WTC11 (cell line): ENCODE results near the gene ZNF888. TPM values are rescaled to one million over a fixed set of nuclear protein-coding genes. Genes with fewer than 3 reads are reported as not detected.
A peak's percentile ranks its signal among the peaks of the same experiment; 100 is the strongest.
"Not testable (repeated sequence)": the region's sequence is repeated elsewhere in the genome, so short reads cannot be mapped to it uniquely, and the experiment has no call there.

Experiments used
- ATAC-seq: fragments of 200-7000 bp; cut with Tn5 transposase; 2 replicates; pipeline ENCODE4 v1.10.0; 2021; ENCODE audit warnings: mild to moderate bottlenecking, moderate library complexity
- CTCF ChIA-PET: fragments of 300-600 bp; sonication (Branson Sonifier 250); formaldehyde crosslinking; loops from one replicate; lab custom pipeline; 2021; ENCODE audit warnings: antibody characterized with exemption; lab: Charles Lee
- POLR2A ChIA-PET: fragments of 350-600 bp; sonication (Branson Sonifier 250); formaldehyde crosslinking; loops from one replicate; lab custom pipeline; 2021; ENCODE audit warnings: antibody characterized with exemption; lab: Charles Lee
- DNase-seq: peaks from one replicate; pipeline ENCODE4 v3.0.0; 2021; ENCODE audit warnings: low spot score
- H3K27ac Mint-ChIP-seq: 2 replicates; pipeline ENCODE4 v1.8.0; 2021; ENCODE audit warnings: mixed read lengths
- H3K27me3 Mint-ChIP-seq: 2 replicates; pipeline ENCODE4 v1.8.0; 2021; ENCODE audit warnings: low read depth, mild to moderate bottlenecking, moderate library complexity, mixed read lengths
- H3K36me3 Mint-ChIP-seq: 2 replicates; pipeline ENCODE4 v1.8.0; 2021; ENCODE audit warnings: mixed read lengths
- H3K4me1 Mint-ChIP-seq: 2 replicates; pipeline ENCODE4 v1.8.0; 2022; ENCODE audit warnings: mixed read lengths
- H3K4me3 Mint-ChIP-seq: 2 replicates; pipeline ENCODE4 v1.8.0; 2021; ENCODE audit warnings: mild to moderate bottlenecking, moderate library complexity, mixed read lengths
- H3K9me3 Mint-ChIP-seq: 2 replicates; pipeline ENCODE4 v1.8.0; 2021; ENCODE audit warnings: mixed read lengths
- AFF4 ChIP-seq: sonication (generic); formaldehyde crosslinking; IDR thresholded peaks from 2 replicates; pipeline ENCODE4 v1.8.1; 2023; ENCODE audit warnings: mild to moderate bottlenecking, missing genetic modification reagents, borderline replicate concordance
- AR ChIP-seq: fragments of 250-450 bp; sonication (Bioruptor Pico); IDR thresholded peaks from 2 replicates; pipeline ENCODE4 v1.9.0; 2021; ENCODE audit warnings: mild to moderate bottlenecking
- ATF1 ChIP-seq: sonication (generic); formaldehyde crosslinking; IDR thresholded peaks from 2 replicates; pipeline ENCODE4 v1.8.1; 2023; ENCODE audit warnings: mild to moderate bottlenecking, moderate library complexity, missing genetic modification reagents
- ATF3 ChIP-seq: sonication (generic); formaldehyde crosslinking; conservative IDR thresholded peaks from 2 replicates; pipeline ENCODE4 v1.8.1; 2022; ENCODE audit warnings: mild to moderate bottlenecking, missing genetic modification reagents
- CDX4 ChIP-seq: fragments of 250-450 bp; sonication (Bioruptor Pico); IDR thresholded peaks from 2 replicates; pipeline ENCODE4 v1.9.0; 2021; ENCODE audit warnings: moderate library complexity, mild to moderate bottlenecking, inconsistent platforms, borderline replicate concordance
- CREM ChIP-seq: sonication (generic); formaldehyde crosslinking; IDR thresholded peaks from 2 replicates; pipeline ENCODE4 v1.8.1; 2022; ENCODE audit warnings: mild to moderate bottlenecking, missing genetic modification reagents, moderate library complexity
- EMX1 ChIP-seq: fragments of 250-450 bp; sonication (Bioruptor Pico); IDR thresholded peaks from 2 replicates; pipeline ENCODE4 v1.8.0; 2021; ENCODE audit warnings: mild to moderate bottlenecking
- ESRRA ChIP-seq: sonication (generic); formaldehyde crosslinking; IDR thresholded peaks from 2 replicates; pipeline ENCODE4 v1.8.1; 2022; ENCODE audit warnings: mild to moderate bottlenecking, missing genetic modification reagents, borderline replicate concordance
- FOXK1 ChIP-seq: sonication (generic); formaldehyde crosslinking; IDR thresholded peaks from 2 replicates; pipeline ENCODE4 v1.8.0; 2022; ENCODE audit warnings: mild to moderate bottlenecking, moderate library complexity, missing genetic modification reagents
- GTF2I ChIP-seq: fragments of 250-450 bp; sonication (Bioruptor Pico); conservative IDR thresholded peaks from 2 replicates; pipeline ENCODE4 v1.4.0; 2021; ENCODE audit warnings: mild to moderate bottlenecking
- HMGA2 ChIP-seq: fragments of 250-450 bp; sonication (Bioruptor Pico); IDR thresholded peaks from 2 replicates; pipeline ENCODE4 v1.4.0; 2021; ENCODE audit warnings: mild to moderate bottlenecking, moderate library complexity
- HMGXB4 ChIP-seq: sonication (generic); formaldehyde crosslinking; IDR thresholded peaks from 2 replicates; pipeline ENCODE4 v1.8.1; 2023; ENCODE audit warnings: mild to moderate bottlenecking, moderate library complexity, missing genetic modification reagents
- IRF2 ChIP-seq: sonication (generic); formaldehyde crosslinking; IDR thresholded peaks from 2 replicates; pipeline ENCODE4 v1.8.0; 2022; ENCODE audit warnings: low read depth, missing genetic modification reagents, borderline replicate concordance
- JAZF1 ChIP-seq: fragments of 250-450 bp; sonication (Bioruptor Pico); IDR thresholded peaks from 2 replicates; pipeline ENCODE4 v1.9.0; 2021; ENCODE audit warnings: moderate library complexity, mild to moderate bottlenecking, inconsistent platforms
- MLX ChIP-seq: sonication (generic); formaldehyde crosslinking; IDR thresholded peaks from 2 replicates; pipeline ENCODE4 v1.8.1; 2023; ENCODE audit warnings: mild to moderate bottlenecking, missing genetic modification reagents, moderate library complexity
- NR1H2 ChIP-seq: sonication (generic); formaldehyde crosslinking; IDR thresholded peaks from 2 replicates; pipeline ENCODE4 v1.9.0; 2021; ENCODE audit warnings: mild to moderate bottlenecking, moderate library complexity, missing genetic modification reagents
- RELA ChIP-seq: sonication (generic); formaldehyde crosslinking; IDR thresholded peaks from 2 replicates; pipeline ENCODE4 v1.8.1; 2022; ENCODE audit warnings: missing genetic modification reagents, mild to moderate bottlenecking, borderline replicate concordance
- SP1 ChIP-seq: sonication (generic); formaldehyde crosslinking; conservative IDR thresholded peaks from 2 replicates; pipeline ENCODE4 v1.8.1; 2022; ENCODE audit warnings: missing genetic modification reagents
- ZBTB21 ChIP-seq: sonication (generic); formaldehyde crosslinking; IDR thresholded peaks from 2 replicates; pipeline ENCODE4 v1.8.1; 2023; ENCODE audit warnings: mild to moderate bottlenecking, missing genetic modification reagents, borderline replicate concordance
- ZNF263 ChIP-seq: sonication (generic); formaldehyde crosslinking; IDR thresholded peaks from 2 replicates; pipeline ENCODE4 v1.8.1; 2022; ENCODE audit warnings: low read depth, mild to moderate bottlenecking, moderate library complexity, missing genetic modification reagents
- total RNA-seq: library from RNA; stranded (reverse); gene quantifications from 3 replicates; pipeline ENCODE4 v1.2.3, GENCODE V29; 2021

The ZNF888 gene
- total RNA-seq, 1 experiment from 2014 or later = 9.8 TPM

GRCh38 chr19:52910648-52911047 lies 12.6 kb downstream of the ZNF888 start (continued):
- TF ChIP-seq AFF4 (CRISPR knock-in tag) (no peak), JAZF1 (CRISPR knock-in tag) (no peak), RELA (CRISPR knock-in tag) (no peak), ZBTB21 (CRISPR knock-in tag) (no peak), EMX1 (no peak), GTF2I (CRISPR knock-in tag) (no peak), NR1H2 (CRISPR knock-in tag) (no peak), HMGXB4 (no peak)
- TF ChIP-seq, all 79 proteins: peak for 0

- H3K4me3 Mint-ChIP-seq, H3K27ac Mint-ChIP-seq, CTCF ChIA-PET, H3K27me3 Mint-ChIP-seq, ATAC-seq, POLR2A ChIA-PET, DNase-seq: not testable (repeated sequence)
- Mint-ChIP-seq H3K4me1 (peaks cover 18% of the 10 kb centered on the region; the same call in 1 of the 2 replicates), H3K36me3 (peaks cover 28% of the 10 kb centered on the region), H3K9me3 (peaks cover 23% of the 10 kb centered on the region)
Observed at GRCh38 chr19:52904052-52904780, 19.0 kb downstream of the ZNF888 start.

GRCh38 chr19:52901842-52902241 lies 21.4 kb downstream of the ZNF888 start:
- TF ChIP-seq MLX = no peak
- no peak for TF ChIP-seq ATF3 (CRISPR knock-in tag)
- no peak for TF ChIP-seq SP1 (CRISPR knock-in tag)
- no peak for TF ChIP-seq CDX4 (CRISPR knock-in tag)
- no peak for TF ChIP-seq ATF1 (CRISPR knock-in tag)
- no peak for TF ChIP-seq AR (CRISPR knock-in tag)
- no peak for TF ChIP-seq RELA (CRISPR knock-in tag)
- no peak for TF ChIP-seq IRF2 (CRISPR knock-in tag)
- no peak for TF ChIP-seq CREM (CRISPR knock-in tag)
- TF ChIP-seq HMGA2 (CRISPR knock-in tag) = no peak
- no peak for TF ChIP-seq FOXK1 (CRISPR knock-in tag)
- no peak for TF ChIP-seq HMGXB4
- no peak for TF ChIP-seq ZNF263 (CRISPR knock-in tag)
- TF ChIP-seq ESRRA (CRISPR knock-in tag) = no peak
- ATAC-seq (no peak), DNase-seq (no peak)
- peaks cover 15% of the 10 kb centered on the region for H3K36me3 Mint-ChIP-seq
- ChIA-PET POLR2A (no interaction called here), CTCF (interaction anchor here (1.2 kb wide), 1 partner anchor 118 kb away, joined by 5 read pairs; no protein-coding TSS in a partner anchor)
- peaks cover 16% of the 10 kb centered on the region for H3K9me3 Mint-ChIP-seq
- H3K4me1 Mint-ChIP-seq = peaks cover 31% of the 10 kb centered on the region
- H3K27ac Mint-ChIP-seq = peak overlapping the region; percentile 37
- H3K4me3 Mint-ChIP-seq = no peak overlapping the region
- H3K27me3 Mint-ChIP-seq = no peaks in the 10 kb centered on the region
